GM12878 (cell line): Measurements from ENCODE around the gene OPRL1. TPM values are rescaled to one million over a fixed set of nuclear protein-coding genes. Genes with fewer than 3 reads are reported as not detected.

Source experiments
- ATAC-seq: fragments of 200-7000 bp; cut with Tn5 transposase; 3 replicates; pipeline ENCODE4 v1.9.1; 2020; ENCODE audit warnings: mild to moderate bottlenecking, moderate library complexity
- BruUV-seq: library from RNA; stranded (reverse); fragments of 400-500 nt; replicated peaks from 2 replicates; lab custom pipeline; 2021; lab: Mats Ljungman, UMichigan
- CTCF ChIA-PET: fragments of 300-600 bp; sonication (Branson Sonifier 250); formaldehyde crosslinking; extraction: SDS; loops from one replicate; lab custom pipeline; 2021; ENCODE audit warnings: inconsistent platforms; lab: Yijun Ruan, JAX
- POLR2A ChIA-PET: fragments of 350-600 bp; formaldehyde crosslinking; extraction: SDS; loops from one replicate; lab custom pipeline; 2021; ENCODE audit warnings: inconsistent platforms; lab: Charles Lee
- RAD21 ChIA-PET: fragments of 300-600 bp; sonication (Branson Sonifier 250); formaldehyde crosslinking; loops from one replicate; lab custom pipeline; 2023; ENCODE audit warnings: antibody characterized with exemption; ENCODE audit not compliant: unreplicated experiment; lab: Charles Lee
- SMC1A ChIA-PET: fragments of 300-600 bp; sonication (Branson Sonifier 250); formaldehyde crosslinking; loops from one replicate; lab custom pipeline; 2023; ENCODE audit not compliant: unreplicated experiment, uncharacterized antibody; lab: Charles Lee
- DNase-seq: peaks from one replicate; pipeline ENCODE4 v3.0.0-alpha.2; 2011; ENCODE audit warnings: low read depth, low spot score
- FAIRE-seq: peaks from 3 replicates; lab custom pipeline; 2011; peaks lifted over from hg19 to GRCh38; lab: Jason Lieb, UNC
- H2AFZ ChIP-seq: 2 replicates; pipeline ENCODE4 v1.6.0; 2011; ENCODE audit warnings: low read depth, low read length, control low read depth; ENCODE audit not compliant: control insufficient read depth
- H3K27ac ChIP-seq: 2 replicates; pipeline ENCODE4 v1.5.1; 2011; ENCODE audit warnings: control low read depth; ENCODE audit not compliant: control insufficient read depth, insufficient read depth
- H3K27me3 ChIP-seq, 2 experiments: replicated peaks in 1 of 2; 2 replicates each; pipeline versions ENCODE4 v1.6.0 to v1.6.1; 2011; ENCODE audit warnings: low read length in 1 of 2; ENCODE audit not compliant: control insufficient read depth in 2 of 2, insufficient read depth in 2 of 2
- H3K36me3 ChIP-seq, 2 experiments: 2 replicates each; pipeline ENCODE4 v1.5.1; 2011; ENCODE audit warnings: low read length in 1 of 2; ENCODE audit not compliant: control insufficient read depth in 2 of 2, insufficient read depth in 2 of 2
- H3K4me1 ChIP-seq: 2 replicates; pipeline ENCODE4 v1.6.1; 2011; ENCODE audit warnings: mild to moderate bottlenecking, low read length, moderate library complexity, mixed read lengths; ENCODE audit not compliant: control insufficient read depth, insufficient read depth
- H3K4me2 ChIP-seq: 2 replicates; pipeline ENCODE4 v1.6.0; 2011; ENCODE audit warnings: control low read depth; ENCODE audit not compliant: control insufficient read depth, insufficient read depth
- H3K4me3 ChIP-seq: fragments of 200-600 bp; sonication (generic); 2 replicates; pipeline ENCODE4 v1.5.1; 2016
- H3K79me2 ChIP-seq: 2 replicates; pipeline ENCODE4 v1.6.0; 2011; ENCODE audit warnings: low read length; ENCODE audit not compliant: control insufficient read depth, insufficient read depth
- H3K9ac ChIP-seq: 2 replicates; pipeline ENCODE4 v1.8.0; 2011; ENCODE audit warnings: low read length, control low read depth, mixed read lengths; ENCODE audit not compliant: control insufficient read depth, insufficient read depth
- H3K9me3 ChIP-seq: replicated peaks from 3 replicates; pipeline ENCODE4 v1.5.1; 2011; ENCODE audit warnings: mild to moderate bottlenecking, low read length; ENCODE audit not compliant: control insufficient read depth, insufficient read depth
- H4K20me1 ChIP-seq: 2 replicates; pipeline ENCODE4 v1.6.0; 2011; ENCODE audit not compliant: control insufficient read depth, insufficient read depth
- E2F8 ChIP-seq: fragments of 450-650 bp; IDR thresholded peaks from 2 replicates; pipeline ENCODE4 v1.6.1; 2018; ENCODE audit warnings: mild to moderate bottlenecking, low read depth, moderate library complexity; ENCODE audit not compliant: partially characterized antibody
- GATAD2B ChIP-seq: fragments of 450-650 bp; conservative IDR thresholded peaks from 2 replicates; pipeline ENCODE4 v1.6.1; 2017; ENCODE audit warnings: low read depth, mild to moderate bottlenecking, moderate library complexity
- HDAC6 ChIP-seq: fragments of 200-600 bp; sonication (generic); IDR thresholded peaks from one replicate; pipeline ENCODE4 v1.8.0; 2017; ENCODE audit warnings: antibody characterized with exemption; ENCODE audit not compliant: unreplicated experiment
- MTA2 ChIP-seq: fragments of 450-650 bp; IDR thresholded peaks from 2 replicates; pipeline ENCODE4 v1.6.1; 2016; ENCODE audit warnings: low read depth, mild to moderate bottlenecking, moderate library complexity
- MXI1 ChIP-seq: fragments of 150-350 bp; IDR thresholded peaks from 2 replicates; pipeline ENCODE4 v1.6.1; 2011; ENCODE audit warnings: low read depth, mild to moderate bottlenecking, inconsistent platforms, low read length, improper control_type of control experiment
- PAX8 ChIP-seq: fragments of 450-650 bp; IDR thresholded peaks from 2 replicates; pipeline ENCODE4 v1.6.1; 2017; ENCODE audit warnings: mild to moderate bottlenecking, moderate library complexity
- POLR2AphosphoS2 ChIP-seq: IDR thresholded peaks from 2 replicates; pipeline ENCODE4 v1.6.1; 2011; ENCODE audit warnings: low read depth, mild to moderate bottlenecking, low read length, improper control_type of control experiment, moderate library complexity
- RBBP5 ChIP-seq: fragments of 200-600 bp; sonication (generic); conservative IDR thresholded peaks from 2 replicates; pipeline ENCODE4 v1.6.1; 2016
- SMAD5 ChIP-seq: IDR thresholded peaks from 2 replicates; pipeline ENCODE4 v1.6.1; 2016; ENCODE audit warnings: antibody characterized with exemption, low read depth
- TCF7 ChIP-seq: IDR thresholded peaks from 2 replicates; pipeline ENCODE4 v1.6.1; 2014; ENCODE audit warnings: antibody characterized with exemption, borderline replicate concordance
- ZNF217 ChIP-seq: fragments of 450-650 bp; IDR thresholded peaks from 2 replicates; pipeline ENCODE4 v1.6.1; 2017; ENCODE audit warnings: antibody characterized with exemption, mild to moderate bottlenecking
- WGBS: methylation state at CpG from one replicate; pipeline ENCODE4 v1.1.6; 2016; ENCODE audit warnings: low lambda C conversion rate; ENCODE audit not compliant: insufficient replicate concordance, insufficient coverage; ENCODE audit errors: missing lambda C conversion rate; 5-methylcytosine and 5-hydroxymethylcytosine counted together
- in situ Hi-C: fragments of 300-500 bp; cut with MboI; formaldehyde crosslinking; loops from 9 replicates; pipeline ENCODE4 v1.14.3; 2018; ENCODE audit warnings: mixed read lengths
- intact Hi-C: fragments of 100-400 bp; cut with micrococcal nuclease; formaldehyde crosslinking; loops from one replicate; pipeline ENCODE4 v1.14.2; 2022; ENCODE audit not compliant: unreplicated experiment
- polyA plus RNA-seq, 11 experiments: library from polyadenylated mRNA; depleted of rRNA in 4 of 11; unstranded in 6 of 11; stranded (reverse) in 5 of 11; fragments of >200 nt; fragmentation: Nextera tagmentation in 4 of 11; fragmentation: Illumina TruSeq in 1 of 11; extraction: Ambion mirVana in 4 of 11; extraction: Trizol in 1 of 11; gene quantifications; 1 replicate in 1 of 11; 2 replicates in 10 of 11; pipeline versions ENCODE4 v1.2.1 to v1.2.3, GENCODE V29; 2011 to 2016; ENCODE audit warnings: inconsistent platforms in 2 of 11, missing spikeins in 2 of 11, low read depth in 1 of 11
- total RNA-seq, 4 experiments: library from RNA; depleted of rRNA in 3 of 4; stranded (reverse); fragments of >200 nt in 3 of 4; fragmentation: Illumina TruSeq in 1 of 4; extraction: Trizol in 1 of 4; gene quantifications; 2 replicates each; pipeline versions ENCODE4 v1.2.1 to v1.2.3, GENCODE V29; 2013 to 2021
- TF ChIP-seq, protein P1 (sequence below): fragments of 450-650 bp; IDR thresholded peaks from 2 replicates; pipeline ENCODE4 v1.6.1; 2016; ENCODE audit warnings: mild to moderate bottlenecking
- TF ChIP-seq, protein P2 (sequence below): IDR thresholded peaks from 2 replicates; pipeline ENCODE4 v1.6.1; 2011; ENCODE audit warnings: low read depth, mild to moderate bottlenecking, low read length, moderate library complexity, borderline replicate concordance; ENCODE audit errors: extremely low read depth

OPRL1 gene
- total and polyA plus RNA-seq, 10 of the 15 experiments (the other 5 are each of a cell fraction or from before 2014, with no cell fraction given), result 0.04 to 0.41 (median 0.24) TPM; not detected in 1

- 0 out of 2 replicates have a peak, but pooled peaks have one; percentile 13 for TF ChIP-seq POLR2AphosphoS2
- no peak for TF ChIP-seq MXI1
- no peak for TF ChIP-seq RBBP5
- no peak for TF ChIP-seq PAX8
- TF ChIP-seq GATAD2B, result no peak
- no peak for TF ChIP-seq MTA2
- TF ChIP-seq HDAC6, result no peak
- TF ChIP-seq TCF7, result no peak
Observed at GRCh38 chr20:64041040-64041780, 38.7 kb upstream of the OPRL1 start (continued).

GRCh38 chr20:64041781-64042053 lies 38.2 kb upstream of the OPRL1 start:
- peak overlapping the region; percentile 64 for H3K4me3 ChIP-seq
- in situ Hi-C loops, result no loop called here
- no peak for FAIRE-seq

More at GRCh38 chr20:64041781-64042053, 38.2 kb upstream of the OPRL1 start:
- no peaks in the 10 kb centered on the region for H3K9me3 ChIP-seq
- peak overlapping the region; percentile 84 for H3K9ac ChIP-seq
- no peak for DNase-seq
- H3K79me2 ChIP-seq, result peaks cover 4% of the 10 kb centered on the region; the same call in 1 of the 2 replicates
- peak overlapping the region; percentile 62 for H3K27ac ChIP-seq
- ChIA-PET POLR2A (interaction anchor here (0.6 to 7.2 kb wide), 6 partner anchors 15 to 1154 kb away, joined by 4 to 63 read pairs (median 8); partner anchors contain the start of genes OPRL1, PRPF6, RGS19 and SAMD10), RAD21 (interaction anchor here (1.0 to 4.3 kb wide), 4 partner anchors 13 to 61 kb away, joined by 3 to 78 read pairs (median 6); partner anchors contain the start of genes OPRL1, PRPF6, RGS19 and SAMD10), SMC1A (interaction anchor here (0.6 to 1.1 kb wide), 2 partner anchors 61 to 84 kb away, joined by 3 read pairs; partner anchors contain the start of gene PRPF6), CTCF (interaction anchor here (0.5 to 9.1 kb wide), 6 partner anchors 9 to 504 kb away, joined by 3 to 108 read pairs (median 4); partner anchors contain the start of genes PRPF6 and SAMD10)
- no peaks in the 10 kb centered on the region for H3K36me3 ChIP-seq
- WGBS, result 28% methylated on average over 5 of the region's 11 CpGs
- H3K4me2 ChIP-seq, result peak overlapping the region; percentile 90
- H3K27me3 ChIP-seq, result peaks cover 0 to 5% of the 10 kb centered on the region in 2 experiments; a peak in 1 of 4 replicates
- H4K20me1 ChIP-seq, result no peaks in the 10 kb centered on the region
- ATAC-seq, result no peak
- intact Hi-C loops, result no loop called here
- peak overlapping the region; percentile 75 for H2AFZ ChIP-seq
- no TSS peak for BruUV-seq
- H3K4me1 ChIP-seq, result peaks cover 22% of the 10 kb centered on the region
- TF ChIP-seq ZNF217, result no peak
- TF ChIP-seq E2F8, result no peak
- TF ChIP-seq, protein P1, sequence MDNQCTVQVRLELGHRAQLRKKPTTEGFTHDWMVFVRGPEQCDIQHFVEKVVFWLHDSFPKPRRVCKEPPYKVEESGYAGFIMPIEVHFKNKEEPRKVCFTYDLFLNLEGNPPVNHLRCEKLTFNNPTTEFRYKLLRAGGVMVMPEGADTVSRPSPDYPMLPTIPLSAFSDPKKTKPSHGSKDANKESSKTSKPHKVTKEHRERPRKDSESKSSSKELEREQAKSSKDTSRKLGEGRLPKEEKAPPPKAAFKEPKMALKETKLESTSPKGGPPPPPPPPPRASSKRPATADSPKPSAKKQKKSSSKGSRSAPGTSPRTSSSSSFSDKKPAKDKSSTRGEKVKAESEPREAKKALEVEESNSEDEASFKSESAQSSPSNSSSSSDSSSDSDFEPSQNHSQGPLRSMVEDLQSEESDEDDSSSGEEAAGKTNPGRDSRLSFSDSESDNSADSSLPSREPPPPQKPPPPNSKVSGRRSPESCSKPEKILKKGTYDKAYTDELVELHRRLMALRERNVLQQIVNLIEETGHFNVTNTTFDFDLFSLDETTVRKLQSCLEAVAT, result peak; percentile 36; the same call in 1 of the 2 replicates
- TF ChIP-seq, protein P2, sequence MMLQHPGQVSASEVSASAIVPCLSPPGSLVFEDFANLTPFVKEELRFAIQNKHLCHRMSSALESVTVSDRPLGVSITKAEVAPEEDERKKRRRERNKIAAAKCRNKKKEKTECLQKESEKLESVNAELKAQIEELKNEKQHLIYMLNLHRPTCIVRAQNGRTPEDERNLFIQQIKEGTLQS, result no peak
- peak; percentile 9; the same call in 1 of the 2 replicates for TF ChIP-seq SMAD5
